DND-41 (cell line): Measurements from ENCODE around the gene RAB7A.

Experiments
- EZH2 ChIP-seq: IDR thresholded peaks from 3 replicates; pipeline ENCODE4 v1.6.1; 2012; ENCODE audit warnings: borderline replicate concordance, low read depth, mild to moderate bottlenecking, moderate library complexity, low read length, inconsistent platforms; ENCODE audit not compliant: severe bottlenecking
- TF ChIP-seq, protein P1 (sequence below): IDR thresholded peaks from 2 replicates; pipeline ENCODE4 v1.5.1; 2012; ENCODE audit warnings: borderline replicate concordance, low read length, moderate library complexity, mild to moderate bottlenecking; ENCODE audit not compliant: poor library complexity, severe bottlenecking; ENCODE audit errors: extremely low read depth

GRCh38 chr3:128679338-128679737, 46.6 kb upstream of the RAB7A start:
- TF ChIP-seq, protein P1, sequence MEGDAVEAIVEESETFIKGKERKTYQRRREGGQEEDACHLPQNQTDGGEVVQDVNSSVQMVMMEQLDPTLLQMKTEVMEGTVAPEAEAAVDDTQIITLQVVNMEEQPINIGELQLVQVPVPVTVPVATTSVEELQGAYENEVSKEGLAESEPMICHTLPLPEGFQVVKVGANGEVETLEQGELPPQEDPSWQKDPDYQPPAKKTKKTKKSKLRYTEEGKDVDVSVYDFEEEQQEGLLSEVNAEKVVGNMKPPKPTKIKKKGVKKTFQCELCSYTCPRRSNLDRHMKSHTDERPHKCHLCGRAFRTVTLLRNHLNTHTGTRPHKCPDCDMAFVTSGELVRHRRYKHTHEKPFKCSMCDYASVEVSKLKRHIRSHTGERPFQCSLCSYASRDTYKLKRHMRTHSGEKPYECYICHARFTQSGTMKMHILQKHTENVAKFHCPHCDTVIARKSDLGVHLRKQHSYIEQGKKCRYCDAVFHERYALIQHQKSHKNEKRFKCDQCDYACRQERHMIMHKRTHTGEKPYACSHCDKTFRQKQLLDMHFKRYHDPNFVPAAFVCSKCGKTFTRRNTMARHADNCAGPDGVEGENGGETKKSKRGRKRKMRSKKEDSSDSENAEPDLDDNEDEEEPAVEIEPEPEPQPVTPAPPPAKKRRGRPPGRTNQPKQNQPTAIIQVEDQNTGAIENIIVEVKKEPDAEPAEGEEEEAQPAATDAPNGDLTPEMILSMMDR: no peak
- TF ChIP-seq EZH2: no peak
